ENCODE results near the gene SLC25A36.

The SLC25A36 gene, protein sequence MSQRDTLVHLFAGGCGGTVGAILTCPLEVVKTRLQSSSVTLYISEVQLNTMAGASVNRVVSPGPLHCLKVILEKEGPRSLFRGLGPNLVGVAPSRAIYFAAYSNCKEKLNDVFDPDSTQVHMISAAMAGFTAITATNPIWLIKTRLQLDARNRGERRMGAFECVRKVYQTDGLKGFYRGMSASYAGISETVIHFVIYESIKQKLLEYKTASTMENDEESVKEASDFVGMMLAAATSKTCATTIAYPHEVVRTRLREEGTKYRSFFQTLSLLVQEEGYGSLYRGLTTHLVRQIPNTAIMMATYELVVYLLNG

DNA sequence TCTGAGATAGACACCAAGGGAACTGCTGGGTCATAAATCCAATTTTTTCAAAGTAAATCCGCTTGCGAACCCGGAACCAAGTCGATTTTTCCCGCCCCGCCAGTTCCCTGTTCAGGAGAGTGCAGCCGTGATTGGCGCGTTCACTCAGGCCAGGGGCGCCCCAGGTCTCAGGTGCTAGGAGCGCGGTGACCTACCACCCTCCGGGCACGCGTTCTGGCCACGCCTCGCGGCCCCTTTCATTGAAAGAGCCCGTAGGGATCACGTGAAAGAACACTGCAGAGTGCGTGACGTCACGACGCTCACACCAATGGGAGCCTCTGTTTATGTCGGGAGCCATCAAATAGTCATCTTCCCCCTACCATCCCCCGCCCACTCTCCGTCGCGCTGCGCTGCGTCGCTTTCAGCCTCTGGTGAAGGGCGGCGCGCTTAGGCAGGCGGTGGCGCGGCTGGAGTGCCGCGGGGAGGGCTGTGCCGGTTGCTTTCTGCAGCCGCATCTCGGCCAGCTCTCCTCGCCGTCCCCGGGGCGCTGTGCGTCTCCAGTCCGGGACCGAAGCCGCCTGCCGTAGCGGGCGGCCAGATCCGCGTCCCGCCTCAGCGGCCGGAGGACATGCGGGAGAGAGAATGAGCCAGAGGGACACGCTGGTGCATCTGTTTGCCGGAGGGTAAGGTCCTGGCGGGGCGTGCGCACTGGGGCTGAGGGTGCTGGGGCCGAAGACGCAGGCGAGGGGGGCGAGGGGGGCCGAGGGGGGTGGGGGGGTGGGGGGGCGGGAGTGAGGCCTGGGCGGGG lies at the start of gene SLC25A36:
TSS of gene SLC25A36 (plus strand) at position 403 of the 787 bp plus-strand sequence. CDS start at position 622, 219 bp downstream.
- DNase-seq (ENCODE audit: low spot score) = peak; percentile 98

DNA sequence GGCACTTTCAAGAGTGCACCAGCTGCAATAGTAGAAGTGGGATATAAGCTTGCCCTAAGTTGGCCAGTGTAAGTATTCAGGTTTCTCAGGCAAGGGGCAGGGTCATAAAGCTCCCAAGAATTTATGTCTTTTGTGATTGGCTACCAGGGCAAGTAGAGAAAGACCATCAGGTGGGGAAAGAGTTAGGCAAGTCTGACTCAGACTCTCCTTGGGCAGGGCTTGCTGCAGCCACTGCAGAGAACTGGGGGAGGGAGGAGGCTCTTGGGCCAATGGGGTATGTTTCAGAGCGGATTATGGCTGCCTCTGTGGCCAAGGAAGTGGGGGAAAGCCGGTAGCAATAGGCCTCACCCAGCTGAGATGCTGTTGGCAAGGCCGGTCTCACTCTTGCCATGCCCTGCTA lies 44.6 kb upstream of the SLC25A36 start:
- DNase-seq (ENCODE audit: low spot score) = no peak

DNA sequence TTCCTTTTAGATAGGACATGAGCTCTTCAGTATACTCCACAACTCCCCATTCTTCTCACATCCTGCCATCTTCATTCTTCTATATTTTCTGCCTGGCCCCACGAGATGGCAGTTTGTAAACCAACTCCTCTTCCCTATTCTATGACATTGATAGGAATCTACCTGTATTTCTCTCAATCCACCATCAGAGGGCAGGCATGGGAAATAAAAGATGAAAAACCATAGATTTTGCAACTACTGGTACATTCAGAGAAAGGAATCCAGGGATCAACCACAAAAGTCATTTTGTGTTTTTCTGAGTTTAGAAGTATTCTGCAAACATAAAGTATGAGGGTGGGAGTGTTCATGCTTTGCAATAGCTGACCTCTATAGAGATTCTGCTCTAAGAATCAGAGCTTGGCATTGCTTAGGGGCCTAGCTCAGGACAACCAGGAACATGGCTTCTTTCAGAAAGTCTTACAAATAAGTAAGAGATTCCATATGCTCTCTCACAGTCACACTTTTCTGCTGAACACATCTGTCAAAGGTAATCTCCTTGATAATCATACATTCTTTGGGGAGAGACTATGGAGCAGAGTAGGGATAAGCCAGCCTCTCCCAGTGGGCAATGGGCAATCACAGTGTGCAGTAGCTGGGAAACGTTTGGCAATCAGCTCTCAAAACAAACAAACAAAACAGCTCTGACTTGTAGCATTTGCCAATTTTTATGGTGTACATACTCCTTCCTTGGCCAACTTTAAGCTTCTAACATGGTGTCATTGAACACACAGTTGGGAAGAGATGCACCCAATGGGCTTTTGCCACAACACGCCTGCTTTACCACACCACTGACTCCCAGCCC lies 43.1 kb upstream of the SLC25A36 start:
- peak; percentile 73 for DNase-seq (ENCODE audit: low spot score)

DNA sequence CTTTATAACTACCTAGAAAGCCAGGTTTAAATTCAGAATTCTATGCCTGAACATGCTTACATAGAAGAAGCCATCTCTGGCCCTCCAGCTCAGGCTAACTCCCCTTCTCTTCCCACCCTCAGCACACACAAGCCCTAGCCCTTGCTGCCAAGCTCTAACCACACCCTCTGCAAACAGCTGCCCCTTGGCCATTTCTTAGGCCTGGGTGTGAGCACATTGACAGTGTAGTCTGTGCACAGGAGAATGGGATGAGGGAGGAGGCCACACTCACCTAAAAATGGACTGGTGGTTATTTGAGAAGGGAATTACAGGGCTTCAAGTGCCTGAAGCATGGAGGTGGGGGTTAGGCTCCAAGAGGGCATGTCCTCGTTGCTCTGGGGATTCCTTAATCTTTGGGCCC lies 42.3 kb upstream of the SLC25A36 start:
- no peak for DNase-seq (ENCODE audit: low spot score)

DNA sequence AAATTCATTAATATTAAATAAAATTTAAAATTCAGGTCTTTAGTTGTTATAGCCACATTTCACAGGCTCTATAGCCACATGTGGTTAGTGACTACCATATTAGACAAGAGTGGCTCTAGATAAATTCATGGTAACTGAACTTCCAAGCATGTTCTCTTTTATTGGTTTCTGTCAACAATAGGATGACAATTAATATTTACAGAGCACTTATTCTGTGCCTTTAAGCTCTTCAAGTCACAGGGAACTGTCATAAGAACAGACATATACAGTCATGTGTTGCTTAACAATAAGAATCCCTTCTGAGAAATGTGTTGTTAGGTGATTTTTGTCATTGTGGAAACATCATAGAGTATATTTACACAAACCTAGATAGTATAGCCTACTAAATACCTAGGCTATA lies 38.8 kb upstream of the SLC25A36 start:
- DNase-seq (ENCODE audit: low spot score) = no peak

DNA sequence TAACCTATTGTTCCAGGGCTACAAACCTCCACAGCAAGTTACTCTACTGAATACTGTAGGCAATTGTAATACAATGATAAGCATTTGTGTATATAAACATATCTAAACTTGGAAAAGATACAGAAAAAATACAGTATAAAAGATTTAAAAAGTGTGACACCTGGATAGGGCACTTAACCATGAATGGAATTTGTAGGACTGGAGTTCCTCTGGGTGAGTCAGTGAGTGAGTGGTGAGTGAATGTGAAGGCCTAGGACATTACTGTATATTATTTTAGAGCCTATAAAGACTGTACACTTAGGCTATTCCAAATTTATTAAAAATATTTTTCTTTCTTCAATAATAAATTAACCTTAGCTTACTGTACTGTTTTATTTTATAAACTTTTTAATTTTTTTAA lies 38.4 kb upstream of the SLC25A36 start:
- no peak for DNase-seq (ENCODE audit: low spot score)

DNA sequence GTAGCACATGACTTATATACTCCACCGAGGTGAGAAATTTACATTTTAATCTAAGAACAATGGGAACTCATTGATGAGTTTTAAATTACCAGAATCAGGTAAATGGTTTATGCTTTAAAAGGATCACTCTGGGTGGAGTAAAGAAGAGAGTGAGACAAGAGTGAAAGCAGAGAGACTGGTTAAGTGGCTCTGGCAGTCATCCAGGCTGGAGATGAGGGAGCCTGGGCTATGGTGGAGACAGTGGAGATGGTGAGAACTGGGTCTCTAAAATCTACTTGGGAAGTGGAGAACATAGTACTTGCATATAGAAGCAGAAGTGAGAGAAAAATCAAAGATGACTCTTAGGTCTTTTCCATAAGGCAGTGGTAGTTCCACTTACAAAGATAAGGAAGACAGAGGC lies 37.1 kb upstream of the SLC25A36 start:
- no peak for DNase-seq (ENCODE audit: low spot score)

DNA sequence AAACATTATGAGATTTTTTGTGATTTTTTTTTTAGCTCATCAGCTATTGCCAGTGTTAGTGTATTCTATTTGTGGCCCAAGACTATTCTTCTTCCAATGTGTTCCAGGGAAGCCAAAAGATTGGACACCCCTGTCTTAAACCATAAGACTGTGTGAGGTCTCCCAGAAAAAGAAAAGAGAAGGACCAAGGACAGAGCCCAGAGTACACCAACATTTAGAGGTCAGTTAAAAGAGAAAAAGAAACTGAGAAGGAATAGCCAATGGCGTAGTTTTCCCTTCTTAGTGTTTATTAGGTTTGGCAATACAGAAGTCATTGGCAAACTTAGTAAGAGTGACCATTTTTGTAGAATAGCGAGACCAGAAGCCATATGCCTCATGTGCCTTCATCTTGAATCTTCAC lies 36.1 kb upstream of the SLC25A36 start:
- no peak for DNase-seq (ENCODE audit: low spot score)

DNA sequence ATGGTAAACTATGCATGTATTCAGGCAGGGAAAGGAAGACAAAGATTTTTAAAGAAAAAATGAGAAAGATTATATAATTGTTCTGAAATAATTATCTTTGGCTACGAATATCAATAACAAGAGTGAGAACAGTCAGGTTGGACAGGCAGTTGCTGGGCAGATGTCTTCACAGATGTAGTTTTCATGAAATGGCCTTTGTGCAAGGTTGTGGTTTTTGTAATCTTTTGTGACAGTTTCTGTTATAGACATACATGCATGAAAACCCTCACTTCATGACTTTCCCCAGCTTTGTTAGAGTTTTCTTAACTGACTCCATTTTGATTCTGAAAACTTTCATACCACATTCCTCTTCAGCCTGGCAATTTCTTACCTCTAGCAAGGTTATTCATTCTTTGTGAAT lies 34.9 kb upstream of the SLC25A36 start:
- DNase-seq (ENCODE audit: low spot score) = no peak

DNA sequence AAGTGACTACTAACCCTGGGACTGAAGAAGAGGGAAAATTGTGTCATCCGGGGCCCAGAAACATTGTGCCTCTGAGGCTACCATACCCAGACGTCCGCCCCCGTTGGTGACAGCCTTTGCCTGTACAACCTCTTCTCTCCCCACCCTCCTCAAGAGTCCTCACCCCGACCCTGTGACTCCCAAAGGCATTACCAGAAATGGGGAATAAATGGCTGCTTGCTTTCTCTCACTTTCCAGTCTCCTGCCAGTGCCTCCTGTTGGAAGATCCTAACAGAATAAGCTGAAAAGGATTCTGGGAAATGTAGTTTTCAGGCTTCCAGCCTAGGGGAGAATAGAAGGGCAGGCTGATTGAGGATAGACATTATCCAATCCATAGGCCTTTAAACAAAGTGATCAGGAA lies 30.8 kb upstream of the SLC25A36 start:
- peak; percentile 16 for DNase-seq (ENCODE audit: low spot score)

DNA sequence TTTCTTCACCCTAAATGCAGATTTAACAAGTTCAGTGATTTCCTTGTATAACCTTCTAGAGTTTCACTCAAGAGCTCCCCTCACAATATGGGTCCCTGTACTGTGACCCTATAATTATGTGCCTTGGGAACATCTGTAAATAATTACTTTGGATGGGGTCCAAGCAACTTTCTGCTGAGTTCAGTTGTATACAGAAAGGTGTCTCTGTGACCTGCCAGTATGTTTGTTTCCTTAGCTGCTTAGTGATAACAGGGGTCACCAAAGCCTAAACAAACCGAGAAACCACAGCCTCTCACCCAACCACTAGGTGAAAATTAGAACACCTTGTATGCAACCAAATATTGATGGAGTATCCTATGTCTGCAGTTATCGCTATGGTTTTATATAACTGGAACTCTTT lies 29.8 kb upstream of the SLC25A36 start:
- DNase-seq (ENCODE audit: low spot score) = no peak

DNA sequence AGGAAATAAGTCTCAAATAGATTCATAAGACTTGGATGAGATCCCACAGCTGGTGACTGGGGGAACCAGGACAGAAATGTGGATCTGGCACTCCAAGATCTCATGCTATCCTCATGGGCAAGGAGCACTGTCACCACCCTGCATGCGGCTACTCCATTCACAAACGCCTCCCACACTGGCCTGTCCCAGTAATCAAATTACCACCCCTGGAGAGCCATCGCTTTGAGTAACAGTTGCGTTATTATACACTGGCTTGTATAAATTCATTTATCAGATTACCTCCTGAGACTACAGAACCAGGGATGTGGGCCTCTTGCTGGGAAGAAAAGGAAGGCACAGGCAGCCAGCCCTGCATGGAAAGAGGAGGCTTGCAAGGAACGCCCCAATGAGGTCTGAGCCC lies 27.9 kb upstream of the SLC25A36 start:
- no peak for DNase-seq (ENCODE audit: low spot score)

DNA sequence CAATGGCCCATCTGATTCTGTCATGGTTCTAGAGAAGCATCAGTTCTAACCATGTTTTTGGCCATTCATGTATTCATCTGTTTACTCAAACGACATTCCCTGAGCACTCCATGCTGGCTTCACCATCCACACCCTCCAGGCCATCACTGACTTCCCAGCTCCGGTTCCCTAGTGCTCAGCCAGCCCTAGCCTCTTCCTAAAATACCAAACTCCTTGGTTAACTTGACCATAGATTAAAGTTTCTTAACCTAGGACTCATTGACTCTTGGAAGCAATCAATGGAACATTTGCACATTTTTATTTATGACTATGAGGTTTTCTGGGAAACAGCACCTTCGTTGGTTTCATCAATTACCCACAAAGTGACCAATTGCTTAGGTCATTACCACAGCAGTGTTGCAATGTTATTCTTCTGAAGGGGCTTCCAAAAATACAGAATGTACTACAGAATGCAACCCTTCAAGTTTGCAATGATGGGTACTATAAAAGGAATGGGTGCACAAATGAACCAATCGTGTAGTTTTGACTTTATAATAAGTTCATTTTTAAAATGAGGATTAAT lies 27.2 kb upstream of the SLC25A36 start:
- DNase-seq (ENCODE audit: low spot score) = no peak

DNA sequence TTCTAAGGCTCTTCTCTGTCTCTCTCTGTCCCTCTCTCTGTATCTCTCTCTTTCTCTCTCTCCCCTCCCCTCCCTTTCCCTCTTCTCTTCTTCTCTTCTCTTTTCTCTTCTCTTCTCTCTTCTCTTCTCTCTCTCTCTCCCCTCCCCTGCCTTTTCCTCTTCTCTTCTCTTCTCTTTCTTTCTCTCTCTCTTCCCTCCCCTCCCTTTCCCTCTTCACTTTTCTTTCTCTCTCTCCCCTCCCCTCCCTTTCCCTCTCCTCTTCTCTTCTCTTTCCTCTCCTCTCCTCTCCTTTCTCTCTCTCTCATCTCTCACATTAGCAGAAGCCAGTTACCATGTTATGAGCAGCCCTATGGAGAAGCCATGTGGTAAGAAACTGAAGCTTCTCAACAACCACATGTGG lies 25.0 kb upstream of the SLC25A36 start:
- no peak for DNase-seq (ENCODE audit: low spot score)

DNA sequence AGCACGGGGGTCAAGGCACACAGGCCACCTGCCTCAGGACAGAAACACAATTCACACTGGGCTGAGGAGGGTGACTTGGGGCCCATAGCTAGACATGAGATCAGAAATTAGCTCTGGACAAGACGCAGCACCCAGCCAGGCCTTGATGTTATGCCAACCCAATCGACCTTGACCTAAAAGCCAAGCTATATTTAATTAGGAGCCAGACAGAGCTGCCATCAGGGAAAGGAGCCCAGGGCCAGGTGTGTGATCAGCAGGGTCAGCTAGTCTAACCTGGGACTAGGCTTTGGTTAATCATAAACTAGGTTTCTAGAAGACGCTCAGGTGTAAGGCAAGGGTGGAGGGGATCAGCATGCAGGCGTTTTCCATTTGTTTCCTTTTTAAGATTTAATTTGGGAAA lies 23.9 kb upstream of the SLC25A36 start:
- DNase-seq (ENCODE audit: low spot score) = no peak

DNA sequence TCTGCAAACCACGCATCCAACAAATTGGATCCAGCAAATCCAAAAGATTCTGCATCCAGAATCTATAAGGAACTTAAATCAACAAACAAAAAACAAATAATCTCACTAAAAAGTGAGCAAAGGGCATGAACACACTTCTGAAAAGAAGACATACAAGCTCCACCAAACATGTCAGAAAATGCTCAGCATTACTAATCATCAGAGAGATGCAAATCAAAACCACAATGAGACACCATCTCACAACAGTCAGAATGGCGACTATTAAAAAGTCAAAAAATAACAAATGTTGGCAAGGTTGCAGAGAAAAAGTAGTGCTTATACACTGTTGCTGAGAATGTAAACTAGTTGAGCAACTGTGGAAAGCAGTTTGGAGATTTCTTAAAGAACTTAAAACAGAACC lies 21.6 kb upstream of the SLC25A36 start:
- DNase-seq (ENCODE audit: low spot score) = no peak

DNA sequence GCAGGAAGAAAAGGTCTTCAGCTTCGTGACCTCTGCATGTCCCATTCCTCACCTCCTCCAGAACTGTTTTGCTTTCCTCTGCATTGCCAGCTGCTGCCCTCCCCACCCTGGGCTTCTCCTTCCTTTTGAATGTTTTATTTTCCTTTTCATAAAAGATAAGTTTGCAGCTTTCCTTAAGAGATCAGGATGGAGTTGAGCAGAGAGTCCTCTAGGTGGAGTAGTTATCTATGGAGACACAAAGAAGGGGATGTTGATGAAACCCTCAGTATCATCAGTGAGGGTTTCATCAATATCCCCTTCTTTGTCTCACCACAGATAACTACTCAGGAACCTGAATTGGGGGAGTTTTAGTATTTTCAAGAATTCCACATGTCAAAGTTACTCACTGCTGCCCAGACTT lies 19.0 kb upstream of the SLC25A36 start:
- peak; percentile 22 for DNase-seq (ENCODE audit: low spot score)

DNA sequence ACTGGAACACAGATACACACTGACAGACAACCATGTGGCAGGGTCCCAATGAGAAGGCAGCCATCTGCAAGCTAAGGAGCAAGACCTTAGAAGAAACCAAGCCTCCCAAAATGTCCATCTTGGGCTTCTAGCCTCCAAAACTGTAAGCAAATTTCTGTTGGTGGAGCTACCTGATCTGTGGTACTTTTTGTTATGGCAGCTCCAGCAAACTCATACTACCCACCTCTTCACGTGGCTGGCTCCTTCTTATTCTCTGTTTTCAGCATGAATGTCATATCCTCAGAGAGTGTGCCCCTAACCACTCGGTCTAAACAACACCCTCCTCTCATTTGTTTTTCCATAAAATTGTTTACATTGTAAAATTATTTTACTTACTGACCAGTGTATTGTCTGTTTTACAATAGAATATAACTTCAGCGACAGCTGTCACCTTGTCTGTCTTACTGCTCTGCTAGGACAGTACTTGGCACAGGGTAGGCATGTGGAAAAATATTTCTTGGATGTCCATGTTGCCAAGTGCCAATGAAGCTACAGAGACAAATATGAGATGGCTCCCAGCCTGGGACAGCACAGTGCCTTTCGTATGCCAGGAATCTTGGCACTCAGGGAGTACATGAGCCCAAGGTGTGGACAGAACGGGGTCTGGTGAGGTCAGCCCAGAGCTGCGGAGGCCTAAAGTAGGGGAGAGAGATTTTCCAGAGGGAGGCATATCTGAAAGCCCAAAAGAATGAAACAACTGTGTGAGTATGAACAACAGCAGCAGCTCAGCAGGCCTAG lies 17.4 kb upstream of the SLC25A36 start:
- no peak for DNase-seq (ENCODE audit: low spot score)

DNA sequence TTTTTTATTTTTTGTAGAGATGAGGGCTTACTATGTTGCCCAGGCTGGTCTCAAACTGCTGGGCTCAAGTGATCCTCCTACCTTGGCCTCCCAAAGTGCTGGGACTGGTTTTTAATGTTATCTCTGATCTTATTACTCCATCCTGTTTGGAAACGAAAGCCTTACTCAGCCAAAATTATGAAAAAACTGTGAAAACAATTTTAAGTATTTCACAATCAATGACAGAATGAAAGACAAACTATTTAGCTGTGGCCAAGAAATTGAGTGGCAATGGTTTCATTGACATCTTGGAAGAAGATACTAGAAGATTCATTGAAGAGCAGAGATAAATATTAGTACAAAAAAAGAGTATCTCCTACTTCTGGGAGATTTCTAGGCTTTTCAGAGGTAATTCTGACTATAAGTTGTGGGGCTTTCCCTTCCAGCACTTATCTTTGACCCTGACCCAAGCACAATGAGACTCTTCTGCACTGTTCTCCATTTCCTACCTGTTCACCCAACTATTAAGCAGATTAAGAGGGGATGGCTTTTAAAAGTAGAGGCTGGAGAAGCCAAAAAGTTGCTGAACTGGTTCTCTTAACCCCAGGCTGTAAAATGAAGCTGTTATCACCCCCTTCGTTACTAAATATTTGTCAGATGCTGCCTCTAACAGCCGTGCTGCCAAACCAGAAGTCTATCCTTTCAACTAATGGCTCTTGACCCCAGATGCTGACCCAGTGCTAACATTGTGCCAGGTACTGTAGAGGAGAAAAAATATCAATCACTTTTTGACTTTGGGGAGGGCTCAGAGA lies 14.2 kb upstream of the SLC25A36 start:
- no peak for DNase-seq (ENCODE audit: low spot score)

DNA sequence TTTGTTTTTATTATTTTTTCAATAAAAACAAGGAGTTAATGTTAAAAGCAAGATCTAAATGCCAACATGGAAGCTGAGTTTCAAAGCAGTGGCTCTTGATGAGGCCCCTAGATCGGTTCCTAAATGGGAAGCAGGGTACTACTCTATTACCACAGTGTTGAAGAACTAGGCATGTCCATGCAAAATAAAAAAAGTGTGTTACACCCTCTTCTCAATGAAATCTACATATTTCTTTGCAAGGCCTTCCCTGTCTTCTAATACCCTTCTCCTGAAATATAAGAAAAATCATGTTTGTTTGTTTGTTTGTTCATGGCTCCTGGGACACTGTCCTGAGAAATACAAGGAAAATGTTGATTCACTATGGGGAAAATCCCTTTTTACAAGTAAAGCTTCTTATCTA lies 12.2 kb upstream of the SLC25A36 start:
- DNase-seq (ENCODE audit: low spot score) = no peak

DNA sequence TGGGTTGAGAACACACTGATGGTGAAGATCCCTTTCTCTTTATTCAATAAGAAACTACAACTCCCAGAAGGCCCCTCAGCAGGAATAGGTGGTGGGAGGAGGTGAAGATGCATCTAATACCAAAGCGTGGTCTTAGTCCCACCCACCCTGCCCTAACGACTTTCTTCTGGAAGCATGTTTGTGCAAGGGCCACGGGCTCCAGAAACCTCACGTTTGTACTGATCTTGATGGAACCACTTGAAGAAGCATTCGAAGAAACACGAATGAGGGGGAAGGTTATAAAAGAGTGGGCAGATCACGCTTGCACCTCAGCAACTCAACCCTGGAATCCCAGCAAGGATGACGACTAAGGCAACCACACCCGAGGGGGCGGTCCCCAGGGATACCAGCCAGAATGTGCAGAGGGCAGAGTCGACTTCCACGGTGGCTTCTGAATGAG lies 10.6 kb upstream of the SLC25A36 start:
- DNase-seq (ENCODE audit: low spot score) = no peak
